NT2/D1 (cell line): ENCODE measurements around the gene FGF9.

ENCODE experiments used
- DNase-seq: peaks from one replicate; pipeline ENCODE4 v3.0.0-alpha.2; 2011; ENCODE audit warnings: low read depth, low spot score
- H3K27me3 ChIP-seq: 2 replicates; pipeline ENCODE4 v1.6.0; 2011; ENCODE audit warnings: mild to moderate bottlenecking; ENCODE audit not compliant: insufficient read length, insufficient read depth
- H3K36me3 ChIP-seq: 2 replicates; pipeline ENCODE4 v1.6.1; 2011; ENCODE audit warnings: mild to moderate bottlenecking, low read length, mixed read lengths; ENCODE audit not compliant: insufficient read depth, insufficient read length
- H3K4me1 ChIP-seq: 2 replicates; pipeline ENCODE4 v1.5.1; 2011; ENCODE audit not compliant: insufficient read depth, insufficient read length
- H3K4me3 ChIP-seq: 2 replicates; pipeline ENCODE4 v1.5.1; 2011; ENCODE audit warnings: low read depth; ENCODE audit not compliant: insufficient read length
- H3K9ac ChIP-seq: 2 replicates; pipeline ENCODE4 v1.6.0; 2011; ENCODE audit warnings: low read depth; ENCODE audit not compliant: insufficient read length
- H3K9me3 ChIP-seq: 2 replicates; pipeline ENCODE4 v1.5.1; 2011; ENCODE audit warnings: mild to moderate bottlenecking, low read length; ENCODE audit not compliant: insufficient read depth
- SUZ12 ChIP-seq: IDR thresholded peaks from 2 replicates; pipeline ENCODE4 v1.6.1; 2011; ENCODE audit not compliant: insufficient read length, insufficient read depth; ENCODE audit errors: extremely low read depth
- YY1 ChIP-seq: IDR thresholded peaks from 2 replicates; pipeline ENCODE4 v1.6.1; 2011; ENCODE audit not compliant: insufficient read length, insufficient read depth
- ZNF274 ChIP-seq: IDR thresholded peaks from 2 replicates; pipeline ENCODE4 v1.6.1; 2011; ENCODE audit warnings: mild to moderate bottlenecking, low read depth, low read length

FGF9 gene

DNA sequence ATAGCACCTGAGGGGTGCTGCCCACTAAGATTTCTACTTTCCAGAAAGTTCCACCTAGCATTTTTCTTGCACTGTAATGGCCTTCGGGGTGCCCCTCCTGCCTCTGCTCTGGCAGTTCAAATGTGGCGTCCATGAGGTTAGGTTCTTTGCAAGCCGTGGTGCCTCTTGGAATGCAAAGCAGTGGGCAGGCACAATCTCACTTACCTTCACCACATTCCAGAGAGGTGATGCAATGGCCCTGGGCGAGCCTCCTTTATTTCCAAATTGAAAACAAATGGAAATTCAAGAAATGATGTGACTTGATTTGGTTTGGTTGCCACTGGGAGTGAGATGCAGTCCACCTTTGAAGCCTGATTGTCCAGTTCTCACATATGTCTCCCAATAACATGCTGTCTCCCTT is 46.9 kb downstream of the FGF9 start:
- no peak overlapping the region for H3K4me3 ChIP-seq
- no peaks in the 10 kb centered on the region for H3K9me3 ChIP-seq
- TF ChIP-seq YY1 (no peak), ZNF274 (no peak), SUZ12 (no peak)
- no peaks in the 10 kb centered on the region for H3K36me3 ChIP-seq
- H3K9ac ChIP-seq = no peak overlapping the region
- H3K27me3 ChIP-seq = no peaks in the 10 kb centered on the region
- peaks cover 2% of the 10 kb centered on the region for H3K4me1 ChIP-seq
- DNase-seq = peak; percentile 49

DNA sequence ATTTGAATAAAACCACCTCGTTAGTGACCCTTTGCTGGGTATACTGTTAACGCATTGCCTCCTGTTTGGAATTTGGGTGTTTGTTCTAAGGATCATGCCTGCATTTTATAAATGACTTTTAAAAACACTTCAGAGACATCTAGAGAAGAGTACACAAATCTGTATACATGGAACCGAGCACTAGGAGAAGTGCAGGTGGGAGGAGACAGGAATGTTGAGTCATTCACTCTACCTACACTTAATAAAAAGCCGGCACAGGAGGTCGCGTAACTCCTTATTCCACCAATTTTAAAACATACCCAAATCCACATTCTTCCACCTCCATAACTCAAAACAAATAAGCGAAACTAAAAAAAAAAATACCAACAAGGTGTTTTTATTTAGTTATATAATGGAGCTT is 48.6 kb downstream of the FGF9 start:
- Histone ChIP-seq H3K9ac (no peak overlapping the region), H3K36me3 (no peaks in the 10 kb centered on the region), H3K9me3 (no peaks in the 10 kb centered on the region), H3K4me1 (peaks cover 2% of the 10 kb centered on the region), H3K4me3 (no peak overlapping the region), H3K27me3 (no peaks in the 10 kb centered on the region)
- no peak for DNase-seq
- TF ChIP-seq ZNF274 = no peak

GRCh38 chr13:21723807-21724505 is 53.1 kb downstream of the FGF9 start:
- H3K9me3 ChIP-seq = no peaks in the 10 kb centered on the region
- no peaks in the 10 kb centered on the region for H3K36me3 ChIP-seq
- DNase-seq = no peak
- peaks cover 2% of the 10 kb centered on the region for H3K4me1 ChIP-seq
- no peak overlapping the region for H3K4me3 ChIP-seq
- no peaks in the 10 kb centered on the region for H3K27me3 ChIP-seq
- H3K9ac ChIP-seq = no peak overlapping the region
- TF ChIP-seq YY1 = no peak
- no peak for TF ChIP-seq ZNF274
- no peak for TF ChIP-seq SUZ12

DNA sequence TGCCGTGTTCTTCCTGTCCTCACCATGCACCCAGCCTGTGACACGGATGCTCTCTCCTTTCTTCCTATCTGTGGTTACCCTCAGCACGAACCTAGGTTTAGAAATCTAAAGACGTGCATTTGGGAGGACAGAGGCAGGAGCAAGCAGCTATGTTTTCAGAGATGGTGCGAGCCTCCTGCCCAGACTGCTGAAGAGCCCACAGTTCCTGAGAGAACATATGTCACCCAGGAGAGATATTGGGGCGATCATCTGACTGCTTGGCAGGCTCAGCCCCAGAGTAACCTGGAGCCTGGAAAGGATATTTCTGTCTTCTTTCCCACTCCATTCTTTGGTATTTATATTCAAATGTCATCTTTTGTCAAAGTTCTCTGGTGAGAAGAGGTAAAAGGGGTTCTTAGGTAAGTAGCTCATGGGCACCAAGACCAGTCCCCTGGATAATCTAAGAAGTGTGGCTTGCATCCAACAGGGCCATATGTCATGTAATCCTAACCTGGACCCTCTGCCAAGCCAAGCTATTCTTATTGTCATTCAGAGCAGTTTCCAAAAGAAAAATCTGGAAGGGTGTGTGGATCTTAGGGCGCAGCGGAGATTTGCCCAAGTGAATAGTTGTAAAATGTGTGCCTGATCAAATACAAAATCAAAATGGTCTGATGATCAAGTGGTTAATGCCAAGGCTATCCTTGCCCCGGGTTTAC is 59.5 kb downstream of the FGF9 start:
- Histone ChIP-seq H3K27me3 (no peaks in the 10 kb centered on the region), H3K36me3 (no peaks in the 10 kb centered on the region), H3K4me3 (no peak overlapping the region), H3K9ac (no peak overlapping the region), H3K9me3 (peaks cover 16% of the 10 kb centered on the region; the same call in 1 of the 2 replicates), H3K4me1 (no peaks in the 10 kb centered on the region)
- DNase-seq = no peak
- TF ChIP-seq SUZ12 (no peak), ZNF274 (no peak), YY1 (no peak)

- H3K9ac ChIP-seq = no peak overlapping the region
- TF ChIP-seq YY1 (no peak), ZNF274 (no peak), SUZ12 (no peak)
- no peaks in the 10 kb centered on the region for H3K27me3 ChIP-seq
- peak; percentile 35 for DNase-seq
- no peaks in the 10 kb centered on the region for H3K36me3 ChIP-seq
- no peaks in the 10 kb centered on the region for H3K4me1 ChIP-seq
- no peak overlapping the region for H3K4me3 ChIP-seq
- peaks cover 16% of the 10 kb centered on the region; the same call in 1 of the 2 replicates for H3K9me3 ChIP-seq
Measured at GRCh38 chr13:21733475-21734263, 62.8 kb downstream of the FGF9 start.

- Histone ChIP-seq H3K9me3 (peaks cover 16% of the 10 kb centered on the region; the same call in 1 of the 2 replicates), H3K4me3 (no peak overlapping the region), H3K27me3 (no peaks in the 10 kb centered on the region), H3K36me3 (no peaks in the 10 kb centered on the region), H3K9ac (no peak overlapping the region), H3K4me1 (no peaks in the 10 kb centered on the region)
- DNase-seq = no peak
- TF ChIP-seq YY1 (no peak), ZNF274 (no peak), SUZ12 (no peak)
Measured at GRCh38 chr13:21734961-21735360, 64.1 kb downstream of the FGF9 start.

DNA sequence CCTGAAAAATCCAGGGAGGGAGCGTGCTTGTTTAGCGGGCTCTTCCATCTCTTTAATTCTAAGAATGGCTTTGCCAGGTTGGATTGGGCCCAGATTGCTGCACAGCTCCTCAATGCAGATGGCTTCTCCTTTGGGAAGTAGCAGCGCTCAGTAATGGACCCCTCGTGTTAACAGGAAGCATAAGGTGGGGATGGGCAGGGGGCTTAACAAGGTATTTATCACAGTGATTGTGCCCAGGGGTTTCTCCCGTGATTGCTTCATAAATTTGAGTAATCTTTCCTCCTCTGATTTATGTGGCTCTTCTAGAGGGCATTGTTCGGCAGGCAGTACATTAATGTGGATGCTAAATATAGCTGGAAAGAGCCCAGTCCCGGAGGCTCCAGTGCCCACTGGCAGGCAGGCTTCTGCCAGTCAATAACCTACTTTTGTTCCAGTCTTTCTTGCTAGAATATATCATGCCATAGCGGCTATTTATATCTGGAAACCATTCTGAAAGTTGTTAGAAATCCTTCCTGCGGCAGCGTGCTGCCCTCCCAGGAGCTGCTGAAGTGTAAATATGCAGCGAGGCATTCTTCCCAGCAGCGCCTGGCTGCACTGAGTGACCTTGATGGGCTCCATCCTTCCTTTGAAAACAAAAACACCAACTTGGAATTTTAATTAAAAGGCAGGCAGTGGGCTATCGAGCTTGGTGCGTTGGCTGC is 65.0 kb downstream of the FGF9 start:
- Histone ChIP-seq H3K9me3 (peaks cover 16% of the 10 kb centered on the region; the same call in 1 of the 2 replicates), H3K4me3 (no peak overlapping the region), H3K36me3 (no peaks in the 10 kb centered on the region), H3K27me3 (no peaks in the 10 kb centered on the region), H3K4me1 (no peaks in the 10 kb centered on the region), H3K9ac (no peak overlapping the region)
- no peak for DNase-seq
- TF ChIP-seq YY1 (no peak), ZNF274 (no peak), SUZ12 (no peak)
